B cell (primary cell): ENCODE results near the gene CELF2.

Experiments used
- CTCF ChIP-seq: fragments of 200-600 bp; IDR thresholded peaks from one replicate; pipeline ENCODE4 v1.8.0; 2022; ENCODE audit warnings: antibody characterized with exemption, mild to moderate bottlenecking
- EZH2 ChIP-seq: IDR thresholded peaks from 2 replicates; pipeline ENCODE4 v1.6.1; 2012; ENCODE audit warnings: borderline replicate concordance, low read depth, mild to moderate bottlenecking, moderate library complexity, low read length; ENCODE audit not compliant: insufficient read depth, poor library complexity, severe bottlenecking

GRCh38 chr10:11119843-11120242 is 102.2 kb downstream of the CELF2 start:
- no peak for TF ChIP-seq CTCF
- no peak for TF ChIP-seq EZH2
